ENCODE results near the gene PGAP2. TPM values are rescaled to one million over a fixed set of nuclear protein-coding genes. Genes with fewer than 3 reads are reported as not detected.

Gene PGAP2
- polyA plus RNA-seq, 1 experiment = 20.8 TPM

- ChIA-PET CTCF (interaction anchor here (0.6 to 1.6 kb wide), 2 partner anchors 13 to 29 kb away, joined by 3 to 6 read pairs; partner anchors contain the start of gene PGAP2), POLR2A (no interaction called here)
- no peak overlapping the region for H3K4me3 ChIP-seq (ENCODE audit: low read depth, low read length)
- TF ChIP-seq CTCF (IDR thresholded peaks at IDR 0.05; ENCODE audit: low read depth, low read length) = no peak
- no peaks in the 10 kb centered on the region for H3K9me3 ChIP-seq (ENCODE audit: control insufficient read depth, insufficient read depth, low read length)
- no peak overlapping the region for H3K27ac ChIP-seq (ENCODE audit: low read depth, low read length)
- DNase-seq (ENCODE audit: low read depth, low spot score) = no peak
- H3K27me3 ChIP-seq (ENCODE audit: control insufficient read depth, insufficient read depth, low read length) = no peaks in the 10 kb centered on the region
Observed at GRCh38 chr11:3820971-3821370, 12.6 kb downstream of the PGAP2 start.

GRCh38 chr11:3822312-3822711, 14.0 kb downstream of the PGAP2 start:
- DNase-seq (ENCODE audit: low read depth, low spot score) = no peak
- CTCF ChIA-PET = interaction anchor here (1.6 to 2.4 kb wide), 2 partner anchors 14 to 251 kb away, joined by 8 to 11 read pairs; partner anchors contain the start of gene PGAP2
- Histone ChIP-seq H3K4me3 (ENCODE audit: low read depth, low read length) (no peak overlapping the region), H3K27ac (ENCODE audit: low read depth, low read length) (no peak overlapping the region), H3K9me3 (ENCODE audit: control insufficient read depth, insufficient read depth, low read length) (no peaks in the 10 kb centered on the region), H3K27me3 (ENCODE audit: control insufficient read depth, insufficient read depth, low read length) (no peaks in the 10 kb centered on the region)
- POLR2A ChIA-PET = no interaction called here
- no peak for TF ChIP-seq CTCF (IDR thresholded peaks at IDR 0.05; ENCODE audit: low read depth, low read length)

GRCh38 chr11:3823303-3823702, 14.9 kb downstream of the PGAP2 start:
- no peak for TF ChIP-seq CTCF (IDR thresholded peaks at IDR 0.05; ENCODE audit: low read depth, low read length)
- no peaks in the 10 kb centered on the region for H3K27me3 ChIP-seq (ENCODE audit: control insufficient read depth, insufficient read depth, low read length)
- CTCF ChIA-PET = interaction anchor here (0.9 to 2.4 kb wide), 4 partner anchors 15 to 250 kb away, joined by 4 to 11 read pairs (median 6); partner anchors contain the start of genes PGAP2 and STIM1
- POLR2A ChIA-PET = interaction anchor here (0.6 to 1.0 kb wide), 3 partner anchors 18 to 723 kb away, joined by 3 to 6 read pairs (median 3); no protein-coding TSS in a partner anchor
- DNase-seq (ENCODE audit: low read depth, low spot score) = peak; percentile 47
- no peak overlapping the region for H3K27ac ChIP-seq (ENCODE audit: low read depth, low read length)
- H3K9me3 ChIP-seq (ENCODE audit: control insufficient read depth, insufficient read depth, low read length) = no peaks in the 10 kb centered on the region
- H3K4me3 ChIP-seq (ENCODE audit: low read depth, low read length) = no peak overlapping the region

GRCh38 chr11:3823762-3824506, 15.6 kb downstream of the PGAP2 start:
- DNase-seq (ENCODE audit: low read depth, low spot score) = no peak
- Histone ChIP-seq H3K27me3 (ENCODE audit: control insufficient read depth, insufficient read depth, low read length) (no peaks in the 10 kb centered on the region), H3K4me3 (ENCODE audit: low read depth, low read length) (no peak overlapping the region), H3K9me3 (ENCODE audit: control insufficient read depth, insufficient read depth, low read length) (no peaks in the 10 kb centered on the region), H3K27ac (ENCODE audit: low read depth, low read length) (no peak overlapping the region)
- TF ChIP-seq CTCF (IDR thresholded peaks at IDR 0.05; ENCODE audit: low read depth, low read length) = no peak
- CTCF ChIA-PET = interaction anchor here (0.9 to 2.4 kb wide), 4 partner anchors 16 to 249 kb away, joined by 4 to 11 read pairs (median 6); partner anchors contain the start of genes PGAP2 and STIM1
- POLR2A ChIA-PET = interaction anchor here (1.0 kb wide), 1 partner anchor 18 kb away, joined by 3 read pairs; no protein-coding TSS in a partner anchor
